IMR-90 (cell line): ENCODE results near the gene GJA4.

Experiments
- CEBPB ChIP-seq: IDR thresholded peaks from 2 replicates; pipeline ENCODE4 v1.6.1; 2012; ENCODE audit warnings: low read depth, low read length, improper control_type of control experiment
- MAZ ChIP-seq: IDR thresholded peaks from 2 replicates; pipeline ENCODE4 v1.6.1; 2012; ENCODE audit warnings: low read depth, mild to moderate bottlenecking, low read length, improper control_type of control experiment, moderate library complexity, borderline replicate concordance
- MXI1 ChIP-seq: IDR thresholded peaks from 2 replicates; pipeline ENCODE4 v1.6.1; 2012; ENCODE audit warnings: low read depth, mild to moderate bottlenecking, low read length, moderate library complexity, borderline replicate concordance
- POLR2A ChIP-seq: IDR thresholded peaks from 2 replicates; pipeline ENCODE4 v1.6.1; 2012; ENCODE audit warnings: mild to moderate bottlenecking, low read depth, low read length
- SMC3 ChIP-seq: fragments of 150-350 bp; IDR thresholded peaks from 2 replicates; pipeline ENCODE4 v1.6.1; 2016; ENCODE audit warnings: low read depth, mild to moderate bottlenecking, antibody characterized with exemption, low read length, moderate library complexity
- TF ChIP-seq, protein P1 (sequence below): conservative IDR thresholded peaks from 2 replicates; pipeline ENCODE4 v1.5.1; 2012; ENCODE audit warnings: mild to moderate bottlenecking, low read depth, low read length, improper control_type of control experiment
- TF ChIP-seq, protein P2 (sequence below): fragments of 150-350 bp; IDR thresholded peaks from 2 replicates; pipeline ENCODE4 v1.6.1; 2017; ENCODE audit warnings: mild to moderate bottlenecking, antibody characterized with exemption, low read length, low read depth
- TF ChIP-seq, protein P3 (sequence below): fragments of 150-350 bp; IDR thresholded peaks from 2 replicates; pipeline ENCODE4 v1.6.1; 2016; ENCODE audit warnings: low read depth, mild to moderate bottlenecking, low read length, moderate library complexity, borderline replicate concordance

DNA sequence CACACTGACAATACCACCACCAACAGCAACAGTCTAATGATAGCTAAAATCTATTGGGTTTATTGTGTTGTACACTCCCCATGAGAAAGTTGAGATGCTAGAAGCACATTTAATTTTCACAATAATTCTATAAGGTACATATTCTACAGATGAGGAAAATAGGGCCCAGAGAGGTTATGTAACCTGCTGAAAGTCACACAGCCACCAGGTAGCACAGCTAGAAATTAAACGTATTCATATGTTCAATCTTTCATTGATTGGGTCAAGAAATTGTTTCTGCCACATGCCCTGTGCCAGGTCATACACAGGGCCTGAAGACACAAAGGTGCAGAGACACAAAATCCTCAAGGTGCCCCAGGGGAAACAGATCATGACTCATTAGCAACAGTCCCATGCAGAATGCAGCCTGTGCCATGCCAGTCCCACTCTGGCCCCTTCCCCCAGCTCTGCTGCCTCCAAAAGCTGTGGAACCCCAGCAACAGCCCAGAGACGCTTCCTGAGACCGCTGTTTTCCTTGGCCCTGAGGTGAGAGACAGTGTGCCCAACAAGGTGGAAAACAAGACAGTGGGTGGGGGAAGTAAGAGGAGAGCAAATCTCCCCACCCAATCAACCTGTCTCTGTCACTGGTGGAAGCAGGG lies 32.1 kb downstream of the GJA4 start:
- TF ChIP-seq, protein P1, sequence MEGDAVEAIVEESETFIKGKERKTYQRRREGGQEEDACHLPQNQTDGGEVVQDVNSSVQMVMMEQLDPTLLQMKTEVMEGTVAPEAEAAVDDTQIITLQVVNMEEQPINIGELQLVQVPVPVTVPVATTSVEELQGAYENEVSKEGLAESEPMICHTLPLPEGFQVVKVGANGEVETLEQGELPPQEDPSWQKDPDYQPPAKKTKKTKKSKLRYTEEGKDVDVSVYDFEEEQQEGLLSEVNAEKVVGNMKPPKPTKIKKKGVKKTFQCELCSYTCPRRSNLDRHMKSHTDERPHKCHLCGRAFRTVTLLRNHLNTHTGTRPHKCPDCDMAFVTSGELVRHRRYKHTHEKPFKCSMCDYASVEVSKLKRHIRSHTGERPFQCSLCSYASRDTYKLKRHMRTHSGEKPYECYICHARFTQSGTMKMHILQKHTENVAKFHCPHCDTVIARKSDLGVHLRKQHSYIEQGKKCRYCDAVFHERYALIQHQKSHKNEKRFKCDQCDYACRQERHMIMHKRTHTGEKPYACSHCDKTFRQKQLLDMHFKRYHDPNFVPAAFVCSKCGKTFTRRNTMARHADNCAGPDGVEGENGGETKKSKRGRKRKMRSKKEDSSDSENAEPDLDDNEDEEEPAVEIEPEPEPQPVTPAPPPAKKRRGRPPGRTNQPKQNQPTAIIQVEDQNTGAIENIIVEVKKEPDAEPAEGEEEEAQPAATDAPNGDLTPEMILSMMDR = no peak
- TF ChIP-seq SMC3 (no peak), POLR2A (no peak), MAZ (no peak), MXI1 (no peak), CEBPB (no peak)
- TF ChIP-seq, protein P2, sequence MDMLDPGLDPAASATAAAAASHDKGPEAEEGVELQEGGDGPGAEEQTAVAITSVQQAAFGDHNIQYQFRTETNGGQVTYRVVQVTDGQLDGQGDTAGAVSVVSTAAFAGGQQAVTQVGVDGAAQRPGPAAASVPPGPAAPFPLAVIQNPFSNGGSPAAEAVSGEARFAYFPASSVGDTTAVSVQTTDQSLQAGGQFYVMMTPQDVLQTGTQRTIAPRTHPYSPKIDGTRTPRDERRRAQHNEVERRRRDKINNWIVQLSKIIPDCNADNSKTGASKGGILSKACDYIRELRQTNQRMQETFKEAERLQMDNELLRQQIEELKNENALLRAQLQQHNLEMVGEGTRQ = no peak
- TF ChIP-seq, protein P3, sequence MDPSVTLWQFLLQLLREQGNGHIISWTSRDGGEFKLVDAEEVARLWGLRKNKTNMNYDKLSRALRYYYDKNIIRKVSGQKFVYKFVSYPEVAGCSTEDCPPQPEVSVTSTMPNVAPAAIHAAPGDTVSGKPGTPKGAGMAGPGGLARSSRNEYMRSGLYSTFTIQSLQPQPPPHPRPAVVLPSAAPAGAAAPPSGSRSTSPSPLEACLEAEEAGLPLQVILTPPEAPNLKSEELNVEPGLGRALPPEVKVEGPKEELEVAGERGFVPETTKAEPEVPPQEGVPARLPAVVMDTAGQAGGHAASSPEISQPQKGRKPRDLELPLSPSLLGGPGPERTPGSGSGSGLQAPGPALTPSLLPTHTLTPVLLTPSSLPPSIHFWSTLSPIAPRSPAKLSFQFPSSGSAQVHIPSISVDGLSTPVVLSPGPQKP = no peak
